ENCODE results near the gene ANKRD12.

DNA sequence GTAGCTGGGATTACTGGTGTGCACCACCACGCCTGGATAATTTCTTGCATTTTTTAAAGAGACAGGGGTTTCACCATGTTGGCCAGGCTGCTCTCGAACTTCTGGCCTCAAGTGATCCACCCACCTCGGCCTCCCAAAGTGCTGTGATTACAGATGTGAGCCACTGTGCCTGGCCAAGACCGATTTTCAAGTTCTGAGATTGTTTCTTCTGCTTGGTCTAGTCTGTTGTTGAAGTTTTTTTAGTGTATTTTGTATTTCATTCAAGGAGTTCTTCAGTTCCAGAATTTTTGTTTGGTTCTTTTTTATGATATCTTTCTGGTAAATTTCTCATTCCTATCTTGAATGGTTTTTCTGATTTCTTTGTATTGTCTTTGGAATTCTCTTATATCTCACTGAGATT is 96.4 kb downstream of the ANKRD12 start:
- TF ChIP-seq, protein P1, sequence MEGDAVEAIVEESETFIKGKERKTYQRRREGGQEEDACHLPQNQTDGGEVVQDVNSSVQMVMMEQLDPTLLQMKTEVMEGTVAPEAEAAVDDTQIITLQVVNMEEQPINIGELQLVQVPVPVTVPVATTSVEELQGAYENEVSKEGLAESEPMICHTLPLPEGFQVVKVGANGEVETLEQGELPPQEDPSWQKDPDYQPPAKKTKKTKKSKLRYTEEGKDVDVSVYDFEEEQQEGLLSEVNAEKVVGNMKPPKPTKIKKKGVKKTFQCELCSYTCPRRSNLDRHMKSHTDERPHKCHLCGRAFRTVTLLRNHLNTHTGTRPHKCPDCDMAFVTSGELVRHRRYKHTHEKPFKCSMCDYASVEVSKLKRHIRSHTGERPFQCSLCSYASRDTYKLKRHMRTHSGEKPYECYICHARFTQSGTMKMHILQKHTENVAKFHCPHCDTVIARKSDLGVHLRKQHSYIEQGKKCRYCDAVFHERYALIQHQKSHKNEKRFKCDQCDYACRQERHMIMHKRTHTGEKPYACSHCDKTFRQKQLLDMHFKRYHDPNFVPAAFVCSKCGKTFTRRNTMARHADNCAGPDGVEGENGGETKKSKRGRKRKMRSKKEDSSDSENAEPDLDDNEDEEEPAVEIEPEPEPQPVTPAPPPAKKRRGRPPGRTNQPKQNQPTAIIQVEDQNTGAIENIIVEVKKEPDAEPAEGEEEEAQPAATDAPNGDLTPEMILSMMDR (IDR thresholded peaks at IDR 0.05), result no peak
- TF ChIP-seq POLR2A (IDR thresholded peaks at IDR 0.05), result no peak
- no peak for TF ChIP-seq EP300 (IDR thresholded peaks at IDR 0.05)
- no peak for TF ChIP-seq POLR2AphosphoS5 (IDR thresholded peaks at IDR 0.05)

Data from sigmoid colon (tissue), 4 donors.